NCI-H1417 (cell line): ENCODE results near the gene PRLHR.

Experiments used
- DNase-seq, 3 experiments: peaks; one replicate each; lab custom pipeline; 2025; lab: John Stamatoyannopoulos, UW

PRLHR gene

DNA sequence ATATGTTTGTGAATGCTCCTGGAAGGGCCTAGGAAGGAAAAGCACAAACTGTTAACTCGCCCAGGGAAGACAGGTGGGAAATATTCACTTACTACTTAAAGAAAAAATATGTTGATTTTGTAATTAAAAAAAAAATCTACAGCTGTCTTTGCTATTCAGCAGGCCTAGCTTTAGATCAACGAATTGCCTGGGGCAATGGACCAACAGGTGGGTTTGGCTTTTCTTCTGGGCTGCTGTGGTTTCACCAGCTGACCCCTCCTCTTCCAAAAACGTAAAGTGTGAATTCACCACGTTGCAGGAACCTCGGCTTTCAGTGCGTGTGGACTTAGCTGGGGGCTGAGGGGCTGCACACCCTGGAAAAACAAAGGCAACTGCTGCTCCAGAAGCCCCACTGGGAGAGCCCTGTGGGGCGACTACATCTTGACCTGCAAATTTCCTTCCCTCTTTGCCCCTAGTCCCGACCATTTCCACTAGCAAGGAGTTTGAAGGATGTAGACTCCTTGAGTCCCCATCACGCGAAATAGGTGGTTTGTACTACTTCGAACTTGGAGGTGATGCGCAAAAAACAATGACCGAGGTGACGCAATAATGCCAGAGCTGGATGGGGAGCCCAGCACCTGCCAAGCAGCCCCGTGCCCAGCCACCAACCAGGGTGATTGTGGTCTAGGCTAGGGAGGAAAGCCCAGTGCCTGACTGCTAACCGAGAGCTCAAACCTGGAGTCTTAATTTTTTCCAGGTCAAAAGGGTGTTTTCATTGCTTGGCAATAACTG lies 7.4 kb downstream of the PRLHR start:
- DNase-seq, result peak in 2 of 3 experiments; percentile 12 to 64

DNA sequence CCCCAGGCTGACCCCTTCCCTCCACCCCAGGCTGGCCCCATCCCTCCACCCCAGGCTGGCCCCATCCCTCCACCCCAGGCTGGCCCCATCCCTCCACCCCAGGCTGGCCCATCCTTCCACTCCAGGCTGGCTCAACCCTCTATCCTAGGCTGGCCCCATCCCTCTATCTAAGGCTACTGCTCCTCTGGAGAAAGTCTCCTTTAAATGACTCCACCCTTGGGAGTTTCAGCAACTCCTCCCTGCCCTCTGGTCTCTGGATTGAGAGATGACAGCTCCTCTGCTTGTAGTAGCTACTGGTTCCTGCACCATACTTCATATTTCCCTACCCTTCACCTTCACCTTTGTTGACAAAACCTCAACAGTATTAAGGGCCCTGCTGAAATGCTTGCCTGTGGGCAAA lies 8.5 kb downstream of the PRLHR start:
- DNase-seq, result no peak

DNA sequence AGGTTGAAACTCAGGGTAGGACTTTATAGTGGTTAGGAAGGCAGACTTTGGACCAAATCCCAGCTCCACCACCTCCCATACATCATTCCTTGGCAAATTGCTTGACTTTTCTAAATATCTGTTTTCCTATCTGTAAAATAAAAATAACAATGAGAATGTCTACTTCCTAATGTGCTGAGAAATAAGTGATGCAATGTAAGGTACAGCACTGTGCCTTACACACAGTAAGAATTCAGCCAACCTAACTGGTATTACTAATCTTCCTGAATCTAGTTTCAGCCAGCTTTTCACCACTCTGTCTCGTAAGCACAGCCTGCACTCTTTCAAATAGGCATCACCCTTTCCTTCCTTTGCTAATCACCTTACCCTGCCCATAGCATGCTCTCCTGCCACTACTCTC lies 9.7 kb downstream of the PRLHR start:
- DNase-seq, result no peak

DNA sequence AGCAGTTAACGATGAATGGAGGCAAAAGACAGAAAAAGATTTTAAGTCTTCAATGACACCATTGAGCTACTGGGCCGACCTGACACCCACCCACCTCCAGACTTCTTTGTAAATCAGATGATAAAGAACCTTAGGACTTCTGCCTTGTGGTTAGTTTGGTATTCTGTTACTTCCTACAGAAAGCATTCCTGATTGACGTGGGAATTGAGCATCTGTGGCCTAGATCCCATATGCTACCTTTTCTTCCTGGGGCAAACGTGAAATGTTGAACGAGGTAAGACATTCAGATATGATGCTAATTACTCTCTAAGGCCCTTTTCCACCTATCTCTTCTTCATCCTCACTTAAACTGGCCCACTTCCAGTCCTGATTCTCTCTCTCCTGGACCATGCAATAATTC lies 10.2 kb downstream of the PRLHR start:
- DNase-seq, result no peak

DNA sequence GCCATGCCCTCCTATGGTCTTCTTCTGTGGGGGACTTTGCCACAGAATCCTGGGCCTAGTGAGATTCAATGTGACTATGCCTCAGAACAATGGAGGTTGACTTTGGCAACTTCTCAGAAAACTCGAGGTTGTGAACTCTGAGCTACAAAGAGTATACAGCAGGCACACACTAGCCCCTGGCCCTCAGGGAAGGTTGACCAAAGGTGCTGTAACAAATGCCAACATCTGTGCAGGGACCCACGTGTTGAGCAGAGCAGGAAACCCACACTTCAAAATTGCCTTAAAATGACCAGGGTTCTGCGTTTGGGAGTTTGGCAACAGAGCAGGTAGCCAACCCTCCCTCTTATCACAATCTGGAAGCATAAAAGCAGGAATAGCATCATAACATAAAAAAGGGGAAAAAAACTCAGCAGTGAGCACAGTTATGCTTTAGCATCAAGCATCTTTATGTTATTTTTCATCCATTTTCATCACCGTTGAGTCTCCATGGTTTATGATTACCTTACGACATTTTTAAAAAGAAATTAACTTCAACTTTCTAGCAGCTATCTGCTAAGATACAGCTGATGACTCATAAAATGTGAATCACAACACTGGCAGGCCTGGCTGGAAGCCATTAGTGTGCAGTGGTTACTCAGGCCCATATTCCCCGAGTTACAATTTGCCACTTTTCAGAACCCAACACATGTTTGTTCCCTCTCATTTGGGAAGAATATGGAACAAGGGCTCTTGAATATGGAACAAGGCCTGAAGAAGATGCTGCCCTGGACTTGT lies 11.1 kb downstream of the PRLHR start:
- DNase-seq, result no peak

DNA sequence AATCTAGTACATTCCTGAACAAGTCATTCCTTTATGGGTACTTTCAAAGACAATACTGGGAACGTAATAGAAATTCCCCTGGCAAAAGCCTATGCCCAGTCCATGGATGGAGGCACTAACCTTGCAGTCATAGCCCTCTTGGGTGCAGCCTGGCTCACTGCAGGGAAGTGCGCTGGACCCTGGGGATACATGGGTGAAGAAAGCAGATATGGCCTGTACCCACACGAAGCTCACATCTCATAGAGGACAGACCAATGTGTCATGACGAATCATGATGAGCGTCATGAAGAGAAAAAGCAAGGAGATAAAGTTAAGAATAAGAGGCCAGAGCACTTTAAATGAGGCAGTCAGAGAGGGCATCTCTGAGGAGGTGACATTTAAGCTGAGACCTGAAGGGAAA lies 11.8 kb downstream of the PRLHR start:
- no peak for DNase-seq

DNA sequence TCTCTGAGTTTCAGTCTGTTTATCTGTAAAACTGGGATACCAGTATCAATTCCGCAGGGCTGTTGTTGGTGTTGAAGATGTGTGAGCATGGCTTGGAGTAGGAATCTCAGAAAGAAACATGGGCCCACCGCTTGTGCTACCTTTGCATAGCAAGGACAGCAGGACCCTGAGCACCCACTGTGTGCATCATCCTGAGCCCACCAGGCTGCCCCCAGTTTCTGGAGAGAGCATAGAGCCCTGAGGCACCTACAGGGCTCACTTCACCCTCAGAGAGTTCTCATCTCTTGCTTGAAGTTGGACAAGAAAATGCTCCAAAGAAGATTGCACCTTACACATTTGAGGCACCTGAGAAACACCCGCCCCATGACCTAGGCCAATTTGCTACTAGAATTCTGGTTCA lies 12.9 kb downstream of the PRLHR start:
- DNase-seq, result no peak

DNA sequence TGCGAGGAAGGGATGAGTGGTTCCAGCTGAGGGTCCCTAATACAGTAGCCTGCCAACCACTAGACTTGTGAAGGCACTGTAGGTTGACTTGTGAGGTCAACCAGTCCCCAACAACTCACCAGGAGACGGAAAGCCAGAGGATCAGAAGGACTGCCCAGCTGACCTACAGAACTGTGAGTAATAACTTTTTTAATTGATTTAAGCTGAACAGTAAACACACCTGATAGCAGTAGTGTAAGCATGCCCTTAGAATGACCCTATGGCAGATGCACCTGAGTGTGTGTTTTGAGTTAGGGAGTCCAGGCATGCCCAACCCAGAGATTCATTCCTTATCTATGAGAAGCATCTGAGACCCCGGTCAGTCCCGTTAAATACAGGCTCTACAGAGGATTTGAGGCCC lies 14.1 kb downstream of the PRLHR start:
- no peak for DNase-seq

DNA sequence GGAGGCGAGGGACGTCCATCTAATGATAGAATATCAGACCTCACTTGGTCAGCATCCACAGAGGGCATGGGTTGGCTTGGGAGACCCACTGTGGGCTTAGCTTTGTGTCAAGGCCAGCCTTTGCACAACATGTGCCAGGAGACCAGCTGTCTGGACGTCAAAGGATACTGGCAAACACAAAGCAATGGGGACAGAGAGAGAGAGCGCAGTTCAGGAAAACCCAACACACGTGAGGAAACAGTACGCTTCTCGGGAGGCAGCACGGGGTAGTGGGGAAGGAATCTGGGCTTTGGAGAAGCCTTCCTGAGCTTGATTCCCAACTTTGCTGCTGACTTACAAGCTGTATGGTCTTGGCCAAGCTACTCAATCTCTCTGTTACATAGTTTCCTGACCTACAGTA lies 14.7 kb downstream of the PRLHR start:
- no peak for DNase-seq

DNA sequence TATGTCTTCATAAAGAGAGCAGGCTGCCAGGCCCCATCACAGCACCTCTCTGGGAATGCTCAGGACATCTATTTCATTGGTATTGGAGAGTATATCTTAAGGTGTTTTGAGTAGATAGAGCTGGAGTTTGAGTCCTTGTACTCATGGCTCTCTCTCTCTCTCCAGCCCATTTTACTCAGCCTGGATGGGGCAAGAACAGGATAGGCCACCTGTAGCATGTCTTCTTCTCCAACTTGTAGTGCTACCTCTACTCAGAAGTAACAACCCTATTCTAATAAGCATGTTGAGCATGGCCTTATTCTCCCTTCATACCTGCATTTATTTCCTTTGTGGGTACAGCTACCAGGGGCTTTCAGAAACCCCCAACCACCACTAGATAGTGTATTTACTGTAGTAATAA lies 21.9 kb downstream of the PRLHR start:
- DNase-seq, result no peak

DNA sequence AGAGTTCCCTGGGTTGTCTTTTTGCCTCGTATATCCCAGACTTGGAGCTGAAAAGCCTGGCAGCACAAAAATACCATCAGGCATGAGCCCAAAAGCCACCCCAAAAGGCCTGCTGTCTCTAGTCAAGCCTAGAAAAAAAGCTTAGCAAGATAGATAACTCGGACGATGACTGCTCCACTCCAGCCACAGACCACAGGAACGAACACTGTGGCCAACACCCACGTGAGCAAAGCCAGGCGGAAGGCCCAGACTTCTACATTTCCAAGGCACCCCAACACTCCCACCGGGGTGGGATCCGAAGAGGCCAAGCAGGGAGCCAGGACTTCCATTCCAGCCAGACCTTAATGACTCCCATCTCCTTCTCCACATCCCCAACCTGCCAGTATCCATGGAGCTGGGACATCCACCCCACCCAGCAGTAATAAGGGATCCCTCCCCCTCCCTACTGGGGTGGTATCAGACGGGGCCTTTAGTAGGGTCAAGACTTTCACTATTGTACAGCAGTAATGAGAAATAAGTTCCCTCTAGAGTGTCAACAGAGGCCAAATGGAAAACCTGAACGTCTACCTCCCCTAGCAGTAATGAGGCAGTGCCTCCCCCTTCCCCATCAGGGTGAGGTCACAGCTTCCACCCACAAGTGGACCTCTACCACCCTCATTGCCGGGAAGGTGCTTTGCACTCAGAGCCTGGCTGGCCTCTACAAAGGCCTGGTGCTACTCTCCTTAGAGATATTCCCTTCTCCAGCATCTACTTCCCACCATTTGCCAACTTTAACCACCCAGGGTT lies 23.0 kb downstream of the PRLHR start:
- DNase-seq, result no peak

DNA sequence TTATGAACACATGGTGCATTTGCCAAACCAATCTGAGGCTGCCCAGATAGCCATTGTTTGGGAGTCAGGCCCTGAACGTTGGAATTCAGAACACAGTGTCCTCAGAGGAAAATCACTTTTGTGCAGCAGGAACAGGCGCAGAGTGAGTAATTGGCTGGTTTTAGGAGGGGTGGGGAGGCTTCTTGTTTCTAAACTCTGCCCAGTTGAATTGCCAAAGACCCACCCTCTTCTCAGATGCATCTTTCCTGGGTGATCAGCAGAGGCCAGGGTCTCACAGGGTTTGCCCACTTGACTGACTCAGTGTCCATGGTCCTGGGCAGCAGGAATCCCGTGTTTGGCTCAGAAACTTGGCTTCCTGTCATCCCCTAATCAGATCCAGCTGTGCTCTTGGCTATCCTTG lies 24.3 kb downstream of the PRLHR start:
- DNase-seq, result peak in 1 of 3 experiments; percentile 24

DNA sequence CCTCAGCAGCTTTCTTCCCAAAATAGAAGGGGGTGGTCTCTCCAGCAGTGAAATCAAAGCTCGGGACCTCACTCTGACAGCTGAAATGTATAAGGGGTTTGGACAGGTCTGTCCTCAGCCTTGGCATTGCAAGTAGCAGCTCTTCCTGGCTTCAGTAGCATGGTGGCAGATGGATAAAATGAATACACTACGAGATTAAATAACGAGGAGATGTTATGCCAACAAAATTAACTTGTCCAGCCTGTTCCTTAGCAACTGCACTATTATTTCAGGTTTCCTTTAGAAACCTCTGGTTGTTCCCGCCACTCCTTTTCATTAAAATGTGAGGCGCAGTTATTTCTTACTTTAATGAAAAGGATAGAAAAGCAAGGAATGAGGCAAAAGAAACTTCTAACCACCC lies 24.9 kb downstream of the PRLHR start:
- peak in 1 of 3 experiments; percentile 35 for DNase-seq

DNA sequence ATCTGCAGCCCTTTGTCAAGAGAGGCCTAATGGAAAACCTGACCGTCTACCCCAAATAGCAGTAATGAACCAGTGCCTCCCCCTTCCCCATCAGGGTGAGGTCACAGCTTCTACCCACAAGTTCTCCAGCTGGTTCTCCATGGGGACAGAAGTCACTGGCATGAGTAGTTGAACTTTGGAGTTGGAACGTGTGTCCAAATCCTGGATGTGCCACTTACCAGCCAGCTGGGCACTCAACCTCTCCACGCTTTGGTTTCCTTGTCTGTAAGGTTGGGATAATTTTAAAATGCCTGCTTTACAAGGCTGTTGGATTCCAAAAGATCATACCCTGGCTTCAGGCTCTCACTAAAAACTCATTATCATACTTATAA lies 25.6 kb downstream of the PRLHR start:
- DNase-seq, result no peak

DNA sequence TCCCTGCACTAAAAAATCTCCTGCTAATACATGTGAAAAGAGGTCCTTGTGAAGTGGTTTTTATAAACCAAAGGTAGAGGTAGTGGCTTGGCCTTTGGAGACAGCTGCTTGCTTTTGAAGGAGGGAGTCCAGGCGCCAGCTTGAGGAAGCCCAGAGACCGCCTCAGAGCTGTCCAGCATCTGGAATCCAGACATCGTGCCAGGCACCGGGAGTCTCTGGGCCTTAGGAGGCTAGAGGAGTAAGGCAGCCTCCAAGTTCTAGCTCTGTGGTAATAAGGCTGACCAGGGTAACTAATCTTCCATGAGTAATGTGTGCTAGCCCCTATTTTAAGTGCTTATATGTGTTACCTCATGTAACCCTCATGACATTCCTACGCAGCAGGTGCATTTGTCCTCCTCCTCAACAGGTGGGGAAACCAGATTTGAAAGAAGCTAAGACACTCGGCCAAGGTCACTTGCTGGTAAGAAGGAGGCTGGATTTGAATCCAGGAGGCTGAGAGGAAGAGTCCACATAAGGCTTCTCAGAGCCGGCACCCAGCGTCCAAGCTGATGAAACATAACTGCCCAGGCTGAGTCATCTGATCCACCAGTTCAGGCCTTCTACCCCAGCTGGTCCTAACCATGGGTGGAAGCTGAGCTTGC lies 26.1 kb downstream of the PRLHR start:
- DNase-seq, result no peak

DNA sequence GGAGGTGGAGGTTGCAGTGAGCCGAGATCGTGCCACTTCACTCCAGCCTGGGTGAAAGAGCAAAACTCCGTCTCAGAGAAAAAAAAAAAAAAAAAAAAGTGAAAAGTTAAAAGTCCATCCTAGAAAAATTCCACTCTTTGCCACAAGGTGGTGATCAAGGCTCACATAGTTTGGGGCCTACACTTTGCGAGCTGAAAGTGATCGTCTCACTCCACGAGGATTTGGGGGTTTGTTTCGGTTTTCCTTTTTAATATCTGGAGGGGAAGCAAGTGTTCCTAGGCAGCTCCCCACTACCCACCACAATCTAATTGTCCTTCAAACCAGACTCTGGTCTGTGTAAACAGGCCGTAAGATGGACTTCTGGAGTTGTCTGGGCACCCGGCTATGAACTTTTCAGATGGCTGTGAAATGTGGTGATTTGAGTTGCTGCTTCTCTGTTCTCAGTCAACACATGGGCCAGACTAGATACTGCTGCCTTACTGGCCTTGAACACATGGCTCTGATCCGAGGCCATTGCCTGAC lies 27.1 kb downstream of the PRLHR start:
- DNase-seq, result peak; percentile 30 to 76 (median 32)

DNA sequence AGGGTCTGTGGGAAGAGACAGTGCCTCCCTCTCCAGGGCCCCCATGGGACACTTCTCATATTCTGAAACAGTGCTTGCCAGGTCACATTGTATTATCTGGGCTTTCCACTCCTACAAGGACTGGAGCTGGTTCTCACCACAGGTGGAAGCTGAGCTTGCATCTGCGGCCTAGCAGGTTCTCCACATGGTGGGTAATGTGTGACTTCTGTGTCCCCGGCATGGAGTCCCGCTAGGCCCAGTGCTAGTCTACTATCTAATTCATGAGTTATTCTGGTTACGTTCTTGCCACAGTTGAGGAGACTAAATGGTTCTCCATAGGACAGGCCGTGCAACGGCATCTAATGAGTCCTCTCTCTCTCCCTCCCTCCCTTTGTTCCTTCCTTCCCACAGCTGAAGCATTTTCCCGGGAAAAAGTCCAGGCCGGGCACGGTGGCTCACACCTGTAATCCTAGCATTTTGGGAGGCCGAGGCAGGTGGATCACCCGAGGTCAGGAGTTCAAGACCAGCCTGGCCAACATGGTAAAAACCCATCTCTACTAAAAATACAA lies 27.7 kb downstream of the PRLHR start:
- DNase-seq, result no peak

DNA sequence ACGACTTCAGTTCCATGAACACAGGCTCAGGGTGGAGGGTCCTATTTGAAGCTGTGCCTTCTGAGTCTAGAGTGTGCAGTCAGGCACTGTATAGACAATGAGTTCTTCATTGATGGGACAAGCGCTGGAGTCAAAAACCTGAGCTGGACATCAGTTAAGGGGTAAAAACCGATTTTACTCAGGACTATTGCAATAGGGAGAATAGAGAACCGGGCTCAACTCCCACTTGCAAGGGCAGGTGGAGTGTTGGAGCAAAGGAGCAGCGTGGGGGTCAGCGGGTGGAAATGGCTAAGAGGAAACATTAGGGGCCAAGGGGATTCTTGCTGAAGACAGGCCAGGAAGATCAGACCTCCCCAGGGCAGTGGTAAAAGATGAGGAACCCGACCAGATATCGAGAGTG lies 28.5 kb downstream of the PRLHR start:
- DNase-seq, result no peak

DNA sequence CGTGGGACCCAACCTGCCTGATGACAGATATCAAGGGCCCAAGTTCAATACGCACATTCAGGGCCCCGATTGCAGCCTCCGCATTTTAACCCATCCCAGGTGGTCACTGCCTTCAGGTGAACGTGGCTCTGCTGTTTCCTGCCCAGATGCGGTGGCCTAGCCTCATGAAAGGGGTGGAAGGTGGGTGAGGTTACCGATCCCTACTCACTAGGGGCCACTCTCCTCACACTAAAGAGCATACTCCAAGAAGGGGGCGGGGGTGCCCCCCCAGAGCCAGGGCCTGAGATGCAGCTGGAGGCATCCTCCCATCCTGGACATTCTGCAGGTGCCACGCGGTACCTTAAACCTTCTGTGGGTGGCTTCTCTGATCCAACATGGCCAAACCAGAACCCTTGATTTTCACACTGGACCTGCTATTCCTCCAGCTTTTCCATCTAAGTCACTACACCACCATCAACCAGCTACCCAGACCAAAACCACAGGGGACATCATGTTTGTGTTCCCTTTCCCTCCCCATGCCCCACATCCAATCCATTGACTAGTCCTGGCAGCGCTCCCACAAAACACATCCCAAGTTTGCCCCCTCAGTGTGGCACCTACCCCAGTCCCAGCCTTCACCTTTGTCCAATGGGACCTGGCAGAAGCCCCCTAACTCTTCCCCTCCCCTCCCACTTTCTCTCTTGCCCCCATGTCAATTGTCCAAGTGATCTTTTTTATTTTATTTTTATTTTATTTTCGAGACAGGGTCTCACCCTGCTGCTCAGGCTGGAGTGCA lies 30.0 kb downstream of the PRLHR start:
- DNase-seq, result no peak

DNA sequence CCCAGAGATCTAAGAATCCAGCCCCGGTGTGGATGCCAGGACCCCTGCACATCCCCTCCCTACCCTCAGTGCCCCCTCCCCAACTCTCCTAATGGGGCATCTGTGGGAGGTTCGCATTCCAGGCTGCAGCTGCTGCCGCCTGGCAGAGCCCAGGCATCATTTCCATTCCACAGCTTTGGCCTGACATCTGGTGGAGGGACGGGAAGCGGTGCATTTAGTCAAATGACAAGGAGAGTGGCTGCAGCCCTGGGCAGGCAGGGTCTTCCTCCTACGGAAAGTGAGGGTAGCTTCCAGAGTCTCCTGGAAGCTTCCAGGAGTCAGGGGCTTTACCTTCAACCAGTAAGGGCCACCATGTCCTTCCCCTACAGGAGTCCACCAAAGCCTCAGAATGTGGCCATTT lies 30.8 kb downstream of the PRLHR start:
- DNase-seq, result peak in 2 of 3 experiments; percentile 23 to 51

DNA sequence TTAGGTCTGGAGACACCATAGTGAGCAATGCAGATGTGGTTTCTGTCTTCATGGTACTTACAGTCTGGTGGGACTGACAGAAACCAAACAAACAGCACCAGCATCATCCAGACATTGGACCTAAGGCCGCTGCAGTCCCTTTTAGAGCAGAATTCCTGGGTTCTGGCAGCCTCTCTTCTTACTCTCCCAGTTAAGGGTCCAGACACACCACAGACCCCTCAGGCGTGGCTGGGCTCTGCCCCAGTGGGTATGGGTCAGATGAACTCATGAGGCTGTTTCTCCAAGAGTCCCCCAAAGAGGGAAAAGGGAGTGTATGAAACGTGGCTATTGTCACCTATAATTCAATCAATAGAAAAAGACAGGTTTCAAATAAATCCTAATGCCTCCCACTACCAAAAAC lies 31.3 kb downstream of the PRLHR start:
- no peak for DNase-seq
